HG03175 (cell line): ENCODE measurements around the gene PTPRG.

Experiments used
- ATAC-seq: cut with Tn5 transposase; IDR thresholded peaks from one replicate; pipeline ENCODE4 v1.9.1; 2021; ENCODE audit warnings: mild to moderate bottlenecking, moderate library complexity; ENCODE audit not compliant: unreplicated experiment

PTPRG gene

GRCh38 chr3:61648481-61648880 lies 87.1 kb downstream of the PTPRG start:
- no peak for ATAC-seq

- no peak for ATAC-seq
Observed at GRCh38 chr3:61649381-61650170, 88.2 kb downstream of the PTPRG start.

GRCh38 chr3:61650276-61650675 lies 88.9 kb downstream of the PTPRG start:
- no peak for ATAC-seq

- no peak for ATAC-seq
Observed at GRCh38 chr3:61650719-61651410, 89.5 kb downstream of the PTPRG start.

GRCh38 chr3:61657689-61658088 lies 96.3 kb downstream of the PTPRG start:
- no peak for ATAC-seq

GRCh38 chr3:61662861-61663260 lies 101.5 kb downstream of the PTPRG start:
- no peak for ATAC-seq

GRCh38 chr3:61663356-61664104 lies 102.2 kb downstream of the PTPRG start:
- no peak for ATAC-seq

GRCh38 chr3:61664105-61664482 lies 102.7 kb downstream of the PTPRG start:
- no peak for ATAC-seq

- no peak for ATAC-seq
Observed at GRCh38 chr3:61665121-61665520, 103.8 kb downstream of the PTPRG start.

GRCh38 chr3:61665987-61666386 lies 104.6 kb downstream of the PTPRG start:
- no peak for ATAC-seq

GRCh38 chr3:61666615-61667330 lies 105.4 kb downstream of the PTPRG start:
- ATAC-seq: no peak

- no peak for ATAC-seq
Observed at GRCh38 chr3:61667383-61667782, 106.0 kb downstream of the PTPRG start.

GRCh38 chr3:61667814-61668213 lies 106.4 kb downstream of the PTPRG start:
- no peak for ATAC-seq

- no peak for ATAC-seq
Observed at GRCh38 chr3:61668317-61668864, 107.0 kb downstream of the PTPRG start.

- no peak for ATAC-seq
Observed at GRCh38 chr3:61669203-61669602, 107.8 kb downstream of the PTPRG start.

- ATAC-seq: no peak
Observed at GRCh38 chr3:61669668-61670299, 108.4 kb downstream of the PTPRG start.

GRCh38 chr3:61673651-61674050 lies 112.3 kb downstream of the PTPRG start:
- no peak for ATAC-seq

GRCh38 chr3:61674596-61674995 lies 113.2 kb downstream of the PTPRG start:
- no peak for ATAC-seq

GRCh38 chr3:61679026-61679425 lies 117.7 kb downstream of the PTPRG start:
- no peak for ATAC-seq

- ATAC-seq: no peak
Observed at GRCh38 chr3:61680617-61681016, 119.2 kb downstream of the PTPRG start.
